GM23338 (cell line): ENCODE data around the gene SEMA3E.

Experiments used
- EZH2 ChIP-seq: fragments of 200-600 bp; sonication (generic); IDR thresholded peaks from one replicate; pipeline ENCODE4 v1.8.0; 2017; ENCODE audit warnings: antibody characterized with exemption, mild to moderate bottlenecking, low read depth; ENCODE audit not compliant: unreplicated experiment
- EZH2phosphoT487 ChIP-seq: fragments of 200-600 bp; sonication (generic); IDR thresholded peaks from one replicate; pipeline ENCODE4 v1.8.1; 2018; ENCODE audit warnings: antibody characterized with exemption; ENCODE audit not compliant: unreplicated experiment
- POLR2AphosphoS5 ChIP-seq: IDR thresholded peaks from 2 replicates; pipeline ENCODE4 v1.6.1; 2016; ENCODE audit warnings: antibody characterized with exemption, low read depth

DNA sequence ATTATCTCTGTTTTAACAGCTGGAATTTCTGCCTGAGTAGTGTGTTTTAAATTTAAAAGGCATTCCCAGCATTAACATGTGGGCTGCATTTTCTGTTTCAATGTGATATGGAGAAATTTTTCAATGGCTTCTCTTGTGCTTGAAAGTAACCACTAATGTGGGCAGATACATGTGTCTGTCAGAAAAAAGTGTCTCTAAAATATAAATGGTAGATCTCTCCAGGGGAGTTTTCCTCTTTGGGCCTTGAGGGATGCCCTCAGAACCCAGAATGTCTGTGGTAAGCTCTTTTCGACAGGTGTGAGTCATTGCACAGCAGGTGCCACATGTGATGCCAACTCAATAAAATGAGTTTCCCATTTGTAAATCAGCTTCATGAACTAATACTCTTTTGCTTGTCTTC lies 221.1 kb downstream of the SEMA3E start:
- TF ChIP-seq POLR2AphosphoS5 = no peak
- no peak for TF ChIP-seq EZH2
- no peak for TF ChIP-seq EZH2phosphoT487
